GM19452 (cell line): Measurements from ENCODE around the gene SFXN5.
"Not testable (repeated sequence)": the region's sequence is repeated elsewhere in the genome, so short reads cannot be mapped to it uniquely, and the experiment has no call there.

Experiments used
- ATAC-seq: cut with Tn5 transposase; IDR thresholded peaks from one replicate; pipeline ENCODE4 v1.9.1; 2021; ENCODE audit not compliant: unreplicated experiment

SFXN5 gene

DNA sequence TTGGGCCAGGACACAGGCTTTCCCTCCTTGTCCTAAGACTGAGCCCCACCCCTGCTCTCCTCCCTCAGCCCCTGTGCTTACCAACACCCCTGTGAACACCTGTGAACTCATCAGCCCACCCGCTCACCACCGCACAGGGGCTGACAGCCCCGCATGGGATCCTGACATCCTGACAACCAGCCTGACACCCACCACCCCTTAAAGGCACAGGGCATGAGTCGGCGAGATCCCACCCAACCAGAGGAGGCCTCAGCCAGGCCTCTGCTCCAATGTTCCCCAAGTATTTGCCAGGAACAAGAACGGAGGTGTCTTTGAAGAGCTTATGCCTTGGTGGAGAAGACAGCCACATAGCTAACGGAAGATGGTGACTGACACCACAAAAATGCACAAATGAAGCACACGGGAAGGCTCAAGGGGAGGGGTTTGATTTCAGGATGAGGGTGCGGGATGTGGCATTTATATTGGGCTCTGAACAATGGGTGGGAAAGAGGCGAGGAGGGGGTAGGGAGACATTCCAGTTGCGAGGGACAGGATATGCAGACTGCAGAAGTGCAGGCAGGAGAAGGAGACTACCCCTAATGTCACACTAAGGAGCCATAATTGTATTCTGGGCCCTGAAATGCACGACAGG is 30.2 kb upstream of the SFXN5 start:
- no peak for ATAC-seq

DNA sequence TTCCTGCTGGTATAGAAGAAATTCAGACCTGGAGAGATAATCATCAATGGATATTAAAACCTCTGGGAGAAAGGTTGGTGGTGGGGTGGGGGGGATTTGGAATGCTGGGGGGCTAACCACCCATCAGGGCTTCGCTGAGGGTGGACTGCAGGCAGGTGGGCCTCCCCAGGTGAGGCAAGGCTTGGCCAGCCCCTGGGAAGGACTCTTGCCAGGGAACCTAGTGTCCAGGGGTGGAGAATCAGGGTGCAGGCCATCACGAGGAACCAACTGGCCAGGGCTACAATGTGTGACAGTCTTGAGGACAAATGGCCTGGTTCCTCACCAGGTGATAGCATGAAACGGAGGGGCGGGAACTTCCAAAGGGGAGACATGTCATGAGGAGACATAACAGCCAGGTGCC is 29.4 kb upstream of the SFXN5 start:
- no peak for ATAC-seq

DNA sequence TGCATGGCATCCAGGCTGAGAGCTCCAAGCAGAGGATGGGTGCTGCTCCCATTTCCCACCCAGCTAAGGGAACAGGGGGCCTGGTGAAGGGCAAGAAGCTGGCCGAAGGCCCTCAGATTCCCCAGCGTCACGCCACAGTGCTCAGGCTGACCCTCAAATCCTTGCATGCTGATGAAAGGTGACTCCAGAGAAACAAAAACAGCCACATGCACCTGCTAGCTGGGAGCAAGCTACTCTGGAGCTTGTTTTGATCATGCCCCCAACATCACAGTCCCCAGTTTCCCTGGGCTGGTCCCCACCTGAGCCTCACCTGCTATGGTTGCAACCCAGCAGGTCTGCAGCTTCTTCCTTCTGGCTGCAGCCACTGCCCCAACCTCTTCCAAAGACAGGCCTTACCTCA is 28.0 kb upstream of the SFXN5 start:
- ATAC-seq: no peak

DNA sequence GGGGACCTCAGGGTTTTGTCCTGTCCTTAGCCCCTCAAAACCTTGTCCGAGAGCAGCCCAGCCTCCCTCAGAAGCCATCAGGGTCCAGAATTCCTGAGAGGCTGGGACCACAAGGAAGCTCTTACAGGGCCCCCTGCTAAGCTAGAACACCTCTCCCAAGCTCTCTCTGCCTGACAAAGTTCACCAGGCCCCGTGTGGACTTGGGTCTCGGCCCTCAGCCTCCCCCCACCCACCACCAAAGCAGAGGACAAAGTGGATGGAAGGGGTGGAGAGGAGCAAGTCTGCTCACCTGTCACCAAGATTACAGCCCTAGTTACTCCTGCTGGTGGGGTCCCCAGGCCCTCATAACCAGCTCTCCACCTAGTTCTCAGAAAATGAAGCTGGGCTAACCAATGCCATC is 24.4 kb upstream of the SFXN5 start:
- no peak for ATAC-seq

DNA sequence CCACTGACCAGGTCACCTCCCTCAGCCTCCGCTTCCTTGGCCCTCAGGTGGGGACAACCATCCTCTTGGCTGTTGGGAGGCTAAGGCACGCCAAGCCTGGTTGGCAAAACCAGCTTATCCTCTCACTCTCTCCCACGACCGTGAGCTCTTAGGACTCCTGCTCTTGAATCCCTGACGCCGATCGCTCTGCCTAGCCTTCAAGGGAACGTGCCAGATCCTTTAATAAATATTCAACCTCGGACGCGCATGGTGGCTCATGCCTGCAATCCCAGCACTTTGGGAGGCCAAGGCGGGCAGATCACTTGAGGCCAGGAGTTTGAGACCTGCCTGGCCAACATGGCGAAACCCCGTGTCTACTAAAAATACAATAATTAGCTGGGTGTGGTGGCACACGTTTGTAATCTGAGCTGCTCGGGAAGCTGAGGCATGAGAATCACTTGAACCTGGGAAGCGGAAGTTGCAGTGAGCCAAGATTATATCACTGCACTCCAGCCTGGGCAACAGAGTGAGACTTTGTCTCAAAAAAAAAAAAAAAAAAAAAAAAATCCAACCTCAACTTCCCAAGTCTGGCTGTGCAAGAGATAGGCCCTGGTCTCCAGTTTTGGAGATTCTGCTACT is 22.2 kb upstream of the SFXN5 start:
- ATAC-seq: not testable (repeated sequence)

DNA sequence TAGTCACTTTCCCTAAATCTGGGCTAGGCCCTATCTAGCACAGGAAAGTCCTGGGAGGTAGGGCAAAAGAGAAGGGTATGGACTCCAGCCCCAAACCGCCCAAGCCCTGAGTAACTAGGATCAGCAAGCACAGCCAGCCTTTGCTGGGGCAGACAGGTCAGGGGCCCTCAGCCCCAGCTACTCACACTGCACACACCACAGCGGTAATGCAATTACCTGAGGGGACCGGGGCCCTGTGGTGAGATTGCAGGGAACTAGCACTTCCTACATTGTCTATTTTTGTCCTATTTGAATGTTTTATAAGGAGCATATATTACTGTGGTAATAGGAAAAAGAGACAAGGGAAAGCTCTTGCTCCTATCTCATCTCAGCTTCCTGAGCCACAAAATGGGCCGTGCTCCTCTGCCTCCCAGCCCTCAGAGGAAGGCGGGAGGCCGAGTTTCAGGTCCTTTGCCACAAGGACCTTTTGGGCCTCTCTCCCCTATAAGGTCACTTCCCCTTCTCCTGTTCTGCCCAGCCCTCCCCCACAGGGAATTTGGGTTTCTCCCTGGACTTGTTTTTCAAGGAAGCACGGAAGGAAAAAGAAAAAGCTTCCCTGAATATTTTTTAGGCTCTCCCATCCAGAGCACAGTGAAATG is 20.8 kb upstream of the SFXN5 start:
- ATAC-seq: no peak

DNA sequence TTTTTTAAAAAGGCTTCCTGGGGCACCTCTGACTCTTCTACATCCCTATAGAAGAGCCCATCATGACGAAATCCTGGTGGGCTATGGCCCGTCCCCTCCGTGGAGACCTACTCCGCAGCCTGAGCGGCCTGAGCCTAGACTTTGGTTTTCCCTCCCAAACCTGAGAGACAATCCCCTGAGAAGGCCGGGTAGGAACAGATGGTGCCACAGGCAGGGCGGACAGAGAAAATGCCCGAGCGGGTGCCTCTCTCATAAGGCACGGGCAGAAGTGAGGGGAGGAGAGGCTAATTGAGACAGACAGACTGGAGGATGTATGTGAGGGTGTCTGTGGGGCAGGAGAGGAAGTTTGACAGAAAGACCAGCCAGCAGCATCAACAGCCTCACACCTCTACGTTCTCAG is 20.2 kb upstream of the SFXN5 start:
- no peak for ATAC-seq

DNA sequence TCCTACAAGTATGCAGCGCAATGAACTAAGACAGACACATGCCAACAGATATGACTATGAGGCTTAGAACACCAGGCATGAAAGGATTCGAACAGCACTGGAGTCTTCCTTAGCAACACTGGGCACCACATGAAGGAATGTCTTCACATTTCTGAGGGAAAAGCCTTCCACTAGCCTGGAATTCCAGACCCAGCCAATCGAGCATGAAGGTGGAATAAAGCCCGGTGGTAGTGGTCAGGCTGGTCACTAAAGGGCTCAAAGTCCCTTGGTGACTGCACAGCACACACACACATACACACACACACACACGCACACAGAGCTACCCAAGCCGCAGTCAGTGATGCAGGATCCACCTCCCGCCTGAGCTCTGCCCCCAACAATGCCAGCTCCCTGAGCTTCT is 19.7 kb upstream of the SFXN5 start:
- no peak for ATAC-seq

DNA sequence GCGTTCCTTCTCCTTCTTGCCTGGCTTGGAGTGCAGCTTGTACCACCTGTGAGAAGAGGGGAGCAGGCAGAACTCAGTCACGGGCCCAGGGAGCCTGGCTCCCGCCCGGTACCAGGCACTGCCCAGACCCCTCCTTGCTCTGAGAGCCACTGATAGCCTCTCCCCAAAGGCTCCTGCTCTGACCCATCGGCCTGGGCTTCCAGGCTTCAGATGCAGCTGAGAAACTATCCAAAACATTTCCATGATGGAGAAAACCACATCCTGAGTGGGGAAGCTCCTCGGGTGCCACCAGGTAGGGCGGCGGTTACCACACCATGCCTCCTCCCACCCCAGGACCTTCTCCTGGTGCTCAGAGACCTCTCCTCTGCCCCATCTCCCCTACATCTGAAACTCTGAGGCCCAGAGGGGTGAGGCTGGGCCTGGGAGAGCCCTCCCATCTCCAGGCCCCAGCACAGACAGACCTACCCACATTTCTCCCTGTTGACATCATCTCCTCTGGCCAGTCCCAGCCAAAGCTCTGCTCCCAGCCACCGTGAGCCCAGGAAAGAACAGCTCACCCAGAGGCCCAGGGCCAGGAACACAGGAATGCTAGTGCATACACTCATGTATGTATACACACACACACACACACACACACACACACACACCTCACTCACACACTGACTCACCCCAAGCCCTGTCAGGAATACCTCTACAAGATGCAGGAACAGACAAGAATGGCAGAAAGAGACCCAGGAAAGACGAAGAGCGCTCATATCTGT is 17.9 kb upstream of the SFXN5 start:
- no peak for ATAC-seq

DNA sequence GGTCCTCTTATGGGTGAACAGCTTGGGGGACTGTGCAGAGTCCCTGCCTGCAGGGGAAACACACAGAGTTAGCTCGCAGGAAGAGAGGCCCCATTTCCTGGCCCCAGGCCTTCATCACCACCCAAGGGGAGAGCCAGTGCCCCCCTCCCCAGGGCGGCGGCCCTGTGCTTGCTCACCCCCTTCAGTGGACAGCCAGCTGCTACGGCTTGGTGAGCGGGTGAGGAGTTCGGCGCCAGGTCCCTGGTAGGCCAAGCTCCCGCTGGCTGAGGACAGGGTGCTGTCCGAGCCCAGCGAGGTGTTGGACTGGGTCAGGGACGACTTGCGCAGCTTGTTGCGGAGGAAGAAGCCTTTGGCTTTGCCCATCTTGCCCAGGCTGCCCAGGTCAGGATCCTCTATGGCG is 17.2 kb upstream of the SFXN5 start:
- no peak for ATAC-seq

DNA sequence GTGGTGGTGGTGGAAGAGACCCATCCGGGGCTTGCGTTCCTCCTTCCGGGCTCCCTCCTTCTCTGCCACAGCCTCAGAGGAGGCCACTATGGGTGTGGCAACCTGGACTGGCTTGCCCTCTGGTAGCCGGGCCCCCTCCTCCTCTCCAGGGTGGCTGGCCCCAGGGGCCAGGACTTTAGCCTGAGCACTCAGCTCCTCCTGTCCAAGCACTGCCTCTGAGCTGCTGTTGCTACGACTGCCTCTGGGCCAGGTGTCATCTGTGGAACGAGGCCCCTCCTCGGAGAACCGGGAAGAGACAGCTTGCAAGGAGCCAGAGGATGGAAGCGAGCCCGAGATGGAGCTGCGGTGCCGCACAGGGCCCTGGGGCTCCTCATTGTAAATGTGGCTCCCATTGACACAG is 16.7 kb upstream of the SFXN5 start:
- ATAC-seq: no peak

DNA sequence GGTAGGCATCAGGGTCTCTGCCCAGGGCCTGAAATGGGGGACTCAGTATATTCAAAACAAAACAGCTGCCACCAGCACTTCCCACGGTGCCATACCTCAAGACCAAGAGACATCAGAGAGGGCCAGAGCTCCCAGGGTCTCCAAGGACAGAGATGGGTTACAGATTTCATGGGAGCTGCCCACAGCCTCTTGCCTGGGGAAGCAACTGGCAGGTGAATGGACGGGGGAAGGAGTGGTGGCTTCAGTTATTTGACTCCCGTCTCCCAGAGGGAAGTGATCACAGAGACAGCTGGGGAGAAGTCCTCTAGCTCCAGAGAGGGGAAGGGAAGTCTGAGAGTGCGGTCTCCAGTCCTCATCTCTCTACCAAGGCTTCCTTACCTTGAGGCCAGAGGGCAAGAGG is 15.8 kb upstream of the SFXN5 start:
- ATAC-seq: no peak

DNA sequence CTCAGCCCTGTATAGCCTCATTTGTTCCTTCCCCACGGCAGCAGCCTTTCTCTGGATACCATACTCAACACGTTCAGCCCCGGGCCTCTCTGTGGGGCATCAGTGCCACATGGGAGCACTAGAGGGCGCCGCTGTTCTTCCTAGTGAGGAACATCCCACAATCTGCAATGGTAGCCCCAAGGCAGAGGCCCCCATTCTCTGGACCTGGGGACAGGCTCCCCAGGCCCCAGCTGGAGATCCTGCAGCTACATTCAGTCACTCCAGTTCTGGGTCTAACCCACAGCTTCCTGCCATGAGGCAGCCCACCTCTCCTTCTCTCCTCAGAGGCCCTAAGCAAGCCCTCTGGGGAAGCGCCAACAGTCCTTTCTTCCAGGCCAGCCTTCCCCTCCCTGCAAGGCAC is 14.2 kb upstream of the SFXN5 start:
- peak; percentile 90 for ATAC-seq

DNA sequence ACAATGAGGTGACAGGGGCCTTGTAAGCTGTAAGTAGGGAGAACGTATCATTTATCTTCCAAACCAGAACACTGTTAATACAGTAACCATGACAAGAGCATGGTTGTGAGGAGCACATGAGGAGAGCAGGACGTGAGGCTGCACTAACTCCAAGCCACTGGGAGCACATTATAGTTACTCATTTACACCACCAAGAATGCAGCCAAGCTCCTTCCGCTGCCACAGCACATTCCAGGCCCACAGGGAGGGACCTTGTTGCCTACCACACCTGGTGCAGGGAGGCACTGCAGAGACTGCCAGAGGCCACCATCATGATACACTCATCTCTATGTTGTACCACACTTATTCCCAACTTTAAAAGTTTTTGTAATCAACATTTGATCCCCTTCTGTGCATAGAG is 13.5 kb upstream of the SFXN5 start:
- no peak for ATAC-seq

DNA sequence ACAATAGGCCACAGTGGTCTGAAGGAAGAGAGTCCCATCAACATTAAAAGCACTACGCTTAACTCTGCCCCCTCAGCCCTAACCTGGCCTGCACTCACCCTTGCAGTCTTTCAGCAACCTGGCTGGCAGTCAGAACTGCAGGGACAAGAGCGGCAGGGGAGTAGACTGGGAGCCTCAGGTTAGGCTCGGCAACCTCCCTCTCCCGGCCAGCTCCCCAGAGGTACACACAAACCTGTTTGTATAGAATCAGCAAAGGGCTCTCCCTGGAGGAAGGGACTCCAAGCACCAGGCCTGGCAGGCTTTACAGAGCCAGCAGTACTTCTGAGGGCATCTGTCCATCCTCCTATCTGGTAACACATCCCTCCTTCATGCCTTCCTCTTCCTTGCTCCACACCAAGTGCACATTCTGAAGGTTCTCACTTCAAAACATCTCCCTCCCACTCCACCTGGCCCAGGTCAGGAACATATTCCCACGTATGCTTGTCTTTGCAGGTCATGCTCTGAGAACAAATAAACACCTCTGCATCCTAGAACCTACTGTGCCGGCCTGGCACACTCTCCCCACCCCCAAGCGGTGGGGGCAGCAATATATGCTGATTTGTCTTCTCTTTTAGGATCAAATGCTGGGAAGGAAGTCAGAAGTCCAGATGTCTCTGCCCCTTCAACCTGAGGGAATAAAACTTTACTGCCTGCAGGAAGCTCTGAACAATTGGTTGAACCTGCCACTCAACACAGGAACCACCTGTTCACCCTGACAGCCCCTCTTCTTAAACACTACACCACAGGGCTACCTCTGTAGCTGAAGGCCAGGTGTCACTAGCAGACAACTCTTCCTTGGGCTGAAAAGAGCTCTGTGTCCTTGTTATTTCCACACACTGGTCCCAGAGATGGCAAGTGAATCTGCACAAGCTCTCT is 12.6 kb upstream of the SFXN5 start:
- no peak for ATAC-seq

DNA sequence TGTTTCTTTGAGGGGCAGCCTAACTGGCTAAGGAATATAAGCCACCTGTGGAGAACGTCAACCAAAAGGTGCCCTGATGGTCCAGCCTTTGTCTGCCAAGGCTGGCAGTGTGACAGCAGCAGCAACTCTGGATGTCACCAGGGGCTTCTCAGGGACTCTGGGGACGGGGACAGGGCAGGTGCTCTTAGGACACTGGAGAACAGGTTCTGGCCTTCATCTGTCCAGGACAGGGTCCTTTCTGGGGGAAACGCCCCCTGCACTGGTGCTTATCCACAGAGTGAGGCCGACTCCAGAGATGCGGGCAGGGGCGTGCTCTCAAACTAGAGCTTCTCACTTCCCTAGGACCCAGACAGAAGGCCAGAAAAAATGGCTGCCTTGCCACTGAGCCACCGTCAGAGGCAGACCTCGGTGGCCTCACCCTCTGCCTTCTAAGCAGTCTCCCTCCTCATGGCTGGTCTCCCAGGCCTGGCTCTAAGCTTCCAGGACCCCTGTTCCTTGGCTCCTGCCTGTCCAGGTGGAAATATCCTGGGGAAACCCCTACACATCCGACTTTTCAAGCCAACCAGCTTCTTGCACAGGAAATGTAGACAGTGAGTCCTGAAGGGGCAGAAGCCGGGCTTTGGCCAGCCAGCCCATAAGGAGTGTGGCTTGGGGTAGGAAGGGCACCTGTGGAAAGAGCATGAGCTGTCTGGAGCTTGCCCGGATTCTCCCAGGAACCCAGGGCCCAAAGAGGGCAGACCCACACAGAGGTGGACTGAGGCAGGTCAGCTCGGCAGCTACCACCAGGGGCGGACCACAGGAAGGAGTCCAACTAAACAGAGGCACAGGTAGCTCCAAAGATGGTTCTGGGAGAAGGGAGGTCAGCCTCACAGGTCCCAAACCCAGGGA is 11.3 kb upstream of the SFXN5 start:
- ATAC-seq: no peak

DNA sequence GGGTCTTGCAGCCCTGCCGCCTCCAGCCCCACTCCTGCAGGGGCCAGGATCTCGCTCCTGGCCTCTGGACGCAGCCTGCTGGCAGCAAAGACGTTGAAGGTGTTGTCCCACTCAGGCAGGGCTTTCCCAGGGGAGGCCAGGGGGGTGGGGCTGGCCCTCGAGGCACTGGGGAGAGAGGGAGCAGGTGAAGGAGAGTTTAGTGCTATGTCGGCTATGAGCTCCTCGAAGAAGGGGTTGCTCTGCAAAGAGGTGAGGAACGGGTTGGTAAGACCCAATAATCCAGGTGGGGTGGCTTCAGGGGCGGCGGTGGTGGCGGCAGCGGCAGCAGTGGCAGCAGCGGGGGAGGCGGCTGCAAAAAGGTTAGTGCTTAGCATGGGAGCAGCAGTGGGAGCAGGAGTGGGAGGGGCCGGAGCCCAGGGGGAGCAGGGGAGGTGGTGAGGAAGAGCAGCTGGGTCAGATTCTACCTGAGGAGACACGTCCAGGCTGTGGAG is 9.7 kb upstream of the SFXN5 start:
- no peak for ATAC-seq

DNA sequence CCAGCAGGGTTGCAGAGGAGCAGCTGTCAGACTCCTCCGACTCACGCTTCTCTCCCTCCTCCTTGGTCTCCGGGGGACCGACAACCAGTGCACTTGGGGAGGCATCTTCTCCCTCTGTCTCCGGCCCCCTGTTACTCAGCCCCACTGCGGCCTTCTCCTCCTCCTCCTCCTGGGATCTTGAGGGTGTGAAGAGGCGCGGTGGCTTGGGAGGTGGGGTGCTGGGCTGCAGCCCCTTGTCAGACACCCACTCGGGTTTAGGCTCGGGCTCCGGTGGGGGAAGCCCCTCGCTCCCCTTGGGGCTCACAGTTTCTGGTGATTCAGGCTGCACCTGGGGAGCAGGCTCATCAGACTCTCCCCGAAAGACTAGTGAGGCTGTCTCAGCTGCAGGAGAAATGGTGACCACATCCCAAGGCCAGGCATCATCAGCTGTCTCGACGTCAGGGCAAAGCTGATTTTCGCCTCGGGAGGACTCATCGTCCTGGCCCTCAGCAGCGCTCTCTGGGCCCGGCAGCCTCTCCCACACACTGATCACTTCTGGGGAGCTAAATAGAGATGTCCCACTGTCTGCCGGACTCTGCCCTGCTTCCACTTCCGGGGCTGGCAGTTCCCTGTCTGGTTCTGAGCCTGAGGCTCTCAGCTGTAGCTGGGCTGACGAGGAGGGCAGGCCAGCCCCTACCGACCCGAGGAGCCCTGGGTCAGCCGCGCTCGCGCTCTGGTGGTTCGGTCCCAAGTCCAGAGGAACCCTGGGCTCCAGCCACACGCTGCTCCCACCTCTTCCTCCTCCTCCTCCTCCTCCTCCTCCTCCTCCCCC is 9.0 kb upstream of the SFXN5 start:
- ATAC-seq: no peak

DNA sequence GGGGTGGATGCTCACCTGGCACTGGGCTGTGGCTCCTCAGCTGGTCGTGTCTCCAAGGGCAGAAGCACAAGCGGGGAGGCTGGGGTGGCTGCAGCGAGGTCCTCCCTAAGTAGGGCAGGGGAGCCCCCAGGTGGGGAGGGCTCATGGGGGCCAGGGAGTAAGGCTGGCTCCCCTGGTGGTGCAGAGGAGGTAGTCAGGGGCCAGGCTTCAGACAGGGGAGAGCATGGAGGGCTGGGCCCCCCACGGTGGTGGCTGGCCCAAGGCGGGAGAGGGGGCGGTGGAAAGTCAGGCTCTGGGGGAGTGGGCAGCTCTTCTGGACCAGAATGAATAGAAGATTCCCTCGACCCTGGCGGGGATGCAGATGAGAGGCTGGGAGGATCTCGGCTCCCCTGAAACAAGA is 8.1 kb upstream of the SFXN5 start:
- no peak for ATAC-seq
